GM23338 (cell line): ENCODE data around the gene COL15A1. TPM values are rescaled to one million over a fixed set of nuclear protein-coding genes. Genes with fewer than 3 reads are reported as not detected.

Experiments
- ATAC-seq: fragments of 200-7000 bp; cut with Tn5 transposase; 3 replicates; pipeline ENCODE4 v1.9.1; 2020
- DNase-seq: peaks from one replicate; pipeline ENCODE4 v3.0.0-alpha.2; 2015; ENCODE audit warnings: low spot score
- H2AFZ ChIP-seq: fragments of 200-600 bp; sonication (generic); 2 replicates; pipeline ENCODE4 v1.8.0; 2016; ENCODE audit warnings: antibody characterized with exemption, mild to moderate bottlenecking, moderate library complexity
- H3F3A ChIP-seq: fragments of 200-600 bp; sonication (generic); replicated peaks from 2 replicates; pipeline ENCODE4 v1.8.0; 2017; ENCODE audit warnings: antibody characterized with exemption, mixed run types, low read depth
- H3K27ac ChIP-seq: fragments of 200-600 bp; sonication (generic); 2 replicates; pipeline ENCODE4 v1.6.1; 2016; ENCODE audit warnings: low read depth
- H3K27me3 ChIP-seq: fragments of 200-600 bp; sonication (generic); 2 replicates; pipeline ENCODE4 v1.8.0; 2016; ENCODE audit warnings: mild to moderate bottlenecking, mixed run types, moderate library complexity; ENCODE audit not compliant: insufficient read depth
- H3K36me3 ChIP-seq: fragments of 200-600 bp; sonication (generic); 2 replicates; pipeline ENCODE4 v1.8.0; 2016; ENCODE audit warnings: mild to moderate bottlenecking; ENCODE audit not compliant: insufficient read depth
- H3K4me1 ChIP-seq: fragments of 200-600 bp; sonication (generic); 2 replicates; pipeline ENCODE4 v1.8.0; 2016; ENCODE audit warnings: mild to moderate bottlenecking, moderate library complexity; ENCODE audit not compliant: insufficient read depth
- H3K4me2 ChIP-seq: fragments of 200-600 bp; sonication (generic); 2 replicates; pipeline ENCODE4 v1.7.1; 2017; ENCODE audit warnings: mixed run types
- H3K4me3 ChIP-seq: fragments of 200-600 bp; sonication (generic); 2 replicates; pipeline ENCODE4 v1.6.1; 2016; ENCODE audit warnings: mixed run types
- H3K79me2 ChIP-seq: fragments of 200-600 bp; sonication (generic); replicated peaks from 2 replicates; pipeline ENCODE4 v1.8.0; 2017; ENCODE audit warnings: mild to moderate bottlenecking; ENCODE audit not compliant: insufficient read depth
- H3K9me2 ChIP-seq: fragments of 200-600 bp; sonication (generic); 2 replicates; pipeline ENCODE4 v1.8.0; 2017; ENCODE audit not compliant: insufficient read depth
- H4K20me1 ChIP-seq: fragments of 200-600 bp; sonication (generic); replicated peaks from 2 replicates; pipeline ENCODE4 v1.8.0; 2017; ENCODE audit warnings: mild to moderate bottlenecking; ENCODE audit not compliant: insufficient read depth
- H3K27ac Mint-ChIP-seq: 2 replicates; pipeline ENCODE4 v1.8.0; 2020; ENCODE audit warnings: inconsistent platforms, mild to moderate bottlenecking, moderate library complexity, mixed read lengths
- H3K27me3 Mint-ChIP-seq: 3 replicates; pipeline ENCODE4 v1.8.0; 2022; ENCODE audit warnings: low read depth, mild to moderate bottlenecking, moderate library complexity, mixed read lengths, inconsistent platforms; ENCODE audit not compliant: insufficient read depth, poor library complexity
- H3K36me3 Mint-ChIP-seq: 3 replicates; pipeline ENCODE4 v1.8.0; 2021; ENCODE audit warnings: low read depth, mild to moderate bottlenecking, inconsistent platforms, moderate library complexity, mixed read lengths
- H3K4me1 Mint-ChIP-seq: 3 replicates; pipeline ENCODE4 v1.8.0; 2020; ENCODE audit warnings: mild to moderate bottlenecking, inconsistent platforms, mixed read lengths
- H3K4me3 Mint-ChIP-seq: 3 replicates; pipeline ENCODE4 v1.8.0; 2021; ENCODE audit warnings: moderate library complexity, mild to moderate bottlenecking, inconsistent platforms, mixed read lengths
- H3K9me3 Mint-ChIP-seq: 3 replicates; pipeline ENCODE4 v1.8.0; 2020; ENCODE audit warnings: moderate library complexity, mild to moderate bottlenecking, inconsistent platforms, mixed read lengths
- EZH2 ChIP-seq: fragments of 200-600 bp; sonication (generic); IDR thresholded peaks from one replicate; pipeline ENCODE4 v1.8.0; 2017; ENCODE audit warnings: antibody characterized with exemption, mild to moderate bottlenecking, low read depth; ENCODE audit not compliant: unreplicated experiment
- NANOG ChIP-seq: IDR thresholded peaks from 2 replicates; pipeline ENCODE4 v1.6.1; 2016; ENCODE audit warnings: antibody characterized with exemption, borderline replicate concordance
- ZNF114 ChIP-seq: fragments of 250-450 bp; sonication (Bioruptor Pico); IDR thresholded peaks from 2 replicates; pipeline ENCODE4 v1.5.0; 2020; ENCODE audit warnings: mild to moderate bottlenecking, moderate library complexity
- polyA plus RNA-seq: library from polyadenylated mRNA; unstranded; fragments of >200 nt; fragmentation: Nextera tagmentation; extraction: Ambion mirVana; gene quantifications from 2 replicates; pipeline ENCODE4 v1.2.1, GENCODE V29; 2016
- total RNA-seq: library from RNA; depleted of rRNA; stranded (reverse); fragments of >200 nt; shearing (Covaris generic); gene quantifications from 2 replicates; pipeline ENCODE4 v1.2.3, GENCODE V29; 2014
- TF ChIP-seq, protein P1 (sequence below): IDR thresholded peaks from 2 replicates; pipeline ENCODE4 v1.6.1; 2016; ENCODE audit warnings: antibody characterized with exemption
- TF ChIP-seq, protein P2 (sequence below): fragments of 250-450 bp; sonication (Bioruptor Pico); IDR thresholded peaks from 2 replicates; pipeline ENCODE4 v1.5.0; 2020; ENCODE audit warnings: mild to moderate bottlenecking, moderate library complexity

The COL15A1 gene
- total and polyA plus RNA-seq, 2 experiments from 2014 or later: 0.17 to 0.18 TPM

DNA sequence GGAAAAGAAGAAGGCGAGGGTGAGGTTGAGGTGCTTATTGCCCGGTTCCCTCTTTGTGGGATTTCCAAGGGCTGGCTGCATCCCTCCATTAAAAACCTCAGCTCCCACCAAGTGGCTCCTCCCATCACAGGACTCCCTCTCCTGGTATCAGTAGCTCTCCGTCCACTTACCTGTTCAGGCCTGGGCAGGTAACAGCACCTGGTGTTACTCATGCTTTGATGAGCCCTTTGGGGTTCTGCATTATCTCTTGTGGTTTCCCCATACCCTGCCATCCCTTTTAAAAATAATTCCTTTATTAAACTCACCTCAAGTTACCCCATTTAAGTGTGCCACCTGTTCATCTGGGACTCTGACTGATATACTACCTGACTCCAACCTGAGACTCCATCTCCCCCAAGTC, 143.8 kb downstream of the COL15A1 start:
- Histone ChIP-seq H3K4me3 (no peak overlapping the region), H3F3A (no peaks in the 10 kb centered on the region), H3K79me2 (no peaks in the 10 kb centered on the region), H3K9me2 (peaks cover 10% of the 10 kb centered on the region), H2AFZ (no peak overlapping the region), H3K4me1 (no peaks in the 10 kb centered on the region), H3K36me3 (0 out of 2 replicates have a peak, but pooled peaks cover 3% of the 10 kb centered on the region), H3K4me2 (no peak overlapping the region), H4K20me1 (no peaks in the 10 kb centered on the region), H3K27ac (no peak overlapping the region), H3K27me3 (no peaks in the 10 kb centered on the region)
- peaks cover 26% of the 10 kb centered on the region for H3K9me3 Mint-ChIP-seq
- DNase-seq (no peak), ATAC-seq (no peak)
- H3K27me3 Mint-ChIP-seq: peaks cover 6% of the 10 kb centered on the region
- H3K4me1 Mint-ChIP-seq: no peaks in the 10 kb centered on the region; the same call in 2 of the 3 replicates
- H3K27ac Mint-ChIP-seq: no peak overlapping the region
- H3K36me3 Mint-ChIP-seq: 0 out of 3 replicates have a peak, but pooled peaks cover 3% of the 10 kb centered on the region
- no peak for TF ChIP-seq NANOG
- no peak for TF ChIP-seq EZH2
- TF ChIP-seq, protein P1, sequence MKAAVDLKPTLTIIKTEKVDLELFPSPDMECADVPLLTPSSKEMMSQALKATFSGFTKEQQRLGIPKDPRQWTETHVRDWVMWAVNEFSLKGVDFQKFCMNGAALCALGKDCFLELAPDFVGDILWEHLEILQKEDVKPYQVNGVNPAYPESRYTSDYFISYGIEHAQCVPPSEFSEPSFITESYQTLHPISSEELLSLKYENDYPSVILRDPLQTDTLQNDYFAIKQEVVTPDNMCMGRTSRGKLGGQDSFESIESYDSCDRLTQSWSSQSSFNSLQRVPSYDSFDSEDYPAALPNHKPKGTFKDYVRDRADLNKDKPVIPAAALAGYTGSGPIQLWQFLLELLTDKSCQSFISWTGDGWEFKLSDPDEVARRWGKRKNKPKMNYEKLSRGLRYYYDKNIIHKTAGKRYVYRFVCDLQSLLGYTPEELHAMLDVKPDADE: no peak
- TF ChIP-seq ZNF114 (CRISPR knock-in tag): no peak
- TF ChIP-seq, protein P2, sequence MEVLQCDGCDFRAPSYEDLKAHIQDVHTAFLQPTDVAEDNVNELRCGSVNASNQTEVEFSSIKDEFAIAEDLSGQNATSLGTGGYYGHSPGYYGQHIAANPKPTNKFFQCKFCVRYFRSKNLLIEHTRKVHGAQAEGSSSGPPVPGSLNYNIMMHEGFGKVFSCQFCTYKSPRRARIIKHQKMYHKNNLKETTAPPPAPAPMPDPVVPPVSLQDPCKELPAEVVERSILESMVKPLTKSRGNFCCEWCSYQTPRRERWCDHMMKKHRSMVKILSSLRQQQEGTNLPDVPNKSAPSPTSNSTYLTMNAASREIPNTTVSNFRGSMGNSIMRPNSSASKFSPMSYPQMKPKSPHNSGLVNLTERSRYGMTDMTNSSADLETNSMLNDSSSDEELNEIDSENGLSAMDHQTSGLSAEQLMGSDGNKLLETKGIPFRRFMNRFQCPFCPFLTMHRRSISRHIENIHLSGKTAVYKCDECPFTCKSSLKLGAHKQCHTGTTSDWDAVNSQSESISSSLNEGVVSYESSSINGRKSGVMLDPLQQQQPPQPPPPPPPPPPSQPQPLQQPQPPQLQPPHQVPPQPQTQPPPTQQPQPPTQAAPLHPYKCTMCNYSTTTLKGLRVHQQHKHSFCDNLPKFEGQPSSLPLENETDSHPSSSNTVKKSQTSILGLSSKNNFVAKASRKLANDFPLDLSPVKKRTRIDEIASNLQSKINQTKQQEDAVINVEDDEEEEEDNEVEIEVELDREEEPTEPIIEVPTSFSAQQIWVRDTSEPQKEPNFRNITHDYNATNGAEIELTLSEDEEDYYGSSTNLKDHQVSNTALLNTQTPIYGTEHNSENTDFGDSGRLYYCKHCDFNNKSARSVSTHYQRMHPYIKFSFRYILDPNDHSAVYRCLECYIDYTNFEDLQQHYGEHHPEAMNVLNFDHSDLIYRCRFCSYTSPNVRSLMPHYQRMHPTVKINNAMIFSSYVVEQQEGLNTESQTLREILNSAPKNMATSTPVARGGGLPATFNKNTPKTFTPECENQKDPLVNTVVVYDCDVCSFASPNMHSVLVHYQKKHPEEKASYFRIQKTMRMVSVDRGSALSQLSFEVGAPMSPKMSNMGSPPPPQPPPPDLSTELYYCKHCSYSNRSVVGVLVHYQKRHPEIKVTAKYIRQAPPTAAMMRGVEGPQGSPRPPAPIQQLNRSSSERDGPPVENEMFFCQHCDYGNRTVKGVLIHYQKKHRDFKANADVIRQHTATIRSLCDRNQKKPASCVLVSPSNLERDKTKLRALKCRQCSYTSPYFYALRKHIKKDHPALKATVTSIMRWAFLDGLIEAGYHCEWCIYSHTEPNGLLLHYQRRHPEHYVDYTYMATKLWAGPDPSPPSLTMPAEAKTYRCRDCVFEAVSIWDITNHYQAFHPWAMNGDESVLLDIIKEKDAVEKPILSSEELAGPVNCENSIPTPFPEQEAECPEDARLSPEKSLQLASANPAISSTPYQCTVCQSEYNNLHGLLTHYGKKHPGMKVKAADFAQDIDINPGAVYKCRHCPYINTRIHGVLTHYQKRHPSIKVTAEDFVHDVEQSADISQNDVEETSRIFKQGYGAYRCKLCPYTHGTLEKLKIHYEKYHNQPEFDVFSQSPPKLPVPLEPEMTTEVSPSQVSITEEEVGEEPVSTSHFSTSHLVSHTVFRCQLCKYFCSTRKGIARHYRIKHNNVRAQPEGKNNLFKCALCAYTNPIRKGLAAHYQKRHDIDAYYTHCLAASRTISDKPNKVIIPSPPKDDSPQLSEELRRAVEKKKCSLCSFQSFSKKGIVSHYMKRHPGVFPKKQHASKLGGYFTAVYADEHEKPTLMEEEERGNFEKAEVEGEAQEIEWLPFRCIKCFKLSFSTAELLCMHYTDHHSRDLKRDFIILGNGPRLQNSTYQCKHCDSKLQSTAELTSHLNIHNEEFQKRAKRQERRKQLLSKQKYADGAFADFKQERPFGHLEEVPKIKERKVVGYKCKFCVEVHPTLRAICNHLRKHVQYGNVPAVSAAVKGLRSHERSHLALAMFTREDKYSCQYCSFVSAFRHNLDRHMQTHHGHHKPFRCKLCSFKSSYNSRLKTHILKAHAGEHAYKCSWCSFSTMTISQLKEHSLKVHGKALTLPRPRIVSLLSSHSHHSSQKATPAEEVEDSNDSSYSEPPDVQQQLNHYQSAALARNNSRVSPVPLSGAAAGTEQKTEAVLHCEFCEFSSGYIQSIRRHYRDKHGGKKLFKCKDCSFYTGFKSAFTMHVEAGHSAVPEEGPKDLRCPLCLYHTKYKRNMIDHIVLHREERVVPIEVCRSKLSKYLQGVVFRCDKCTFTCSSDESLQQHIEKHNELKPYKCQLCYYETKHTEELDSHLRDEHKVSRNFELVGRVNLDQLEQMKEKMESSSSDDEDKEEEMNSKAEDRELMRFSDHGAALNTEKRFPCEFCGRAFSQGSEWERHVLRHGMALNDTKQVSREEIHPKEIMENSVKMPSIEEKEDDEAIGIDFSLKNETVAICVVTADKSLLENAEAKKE (CRISPR knock-in tag): no peak
- no peak overlapping the region for H3K4me3 Mint-ChIP-seq
